Osteocyte (in vitro differentiated cells): ENCODE measurements around the gene RPTOR. TPM values are rescaled to one million over a fixed set of nuclear protein-coding genes. Genes with fewer than 3 reads are reported as not detected.

Source experiments
- DNase-seq: peaks from one replicate; pipeline ENCODE4 v3.0.0; 2021; ENCODE audit warnings: mixed read lengths; ENCODE audit not compliant: unreplicated experiment; ENCODE audit errors: extremely low spot score
- H3K27ac Mint-ChIP-seq: one replicate; pipeline ENCODE4 v1.8.0; 2021; ENCODE audit warnings: mild to moderate bottlenecking, mixed read lengths; ENCODE audit not compliant: unreplicated experiment
- H3K27me3 Mint-ChIP-seq: one replicate; pipeline ENCODE4 v1.8.0; 2021; ENCODE audit warnings: mixed read lengths; ENCODE audit not compliant: unreplicated experiment
- H3K36me3 Mint-ChIP-seq: one replicate; pipeline ENCODE4 v1.8.0; 2021; ENCODE audit warnings: mixed read lengths; ENCODE audit not compliant: unreplicated experiment
- H3K4me1 Mint-ChIP-seq: one replicate; pipeline ENCODE4 v1.8.0; 2021; ENCODE audit warnings: mixed read lengths; ENCODE audit not compliant: unreplicated experiment
- H3K4me3 Mint-ChIP-seq: one replicate; pipeline ENCODE4 v1.8.0; 2021; ENCODE audit warnings: mild to moderate bottlenecking, moderate library complexity, mixed read lengths; ENCODE audit not compliant: unreplicated experiment
- H3K9me3 Mint-ChIP-seq: one replicate; pipeline ENCODE4 v1.8.0; 2021; ENCODE audit warnings: mixed read lengths; ENCODE audit not compliant: unreplicated experiment
- CTCF ChIP-seq: fragments of 200-600 bp; sonication (generic); IDR thresholded peaks from 2 replicates; pipeline ENCODE4 v1.5.0; 2021; ENCODE audit warnings: antibody characterized with exemption, mild to moderate bottlenecking, moderate library complexity
- total RNA-seq: library from RNA; stranded (reverse); gene quantifications from 2 replicates; pipeline ENCODE4 v1.2.1, GENCODE V29; 2021

The RPTOR gene
- total RNA-seq, 1 donor from 2014 or later, result 36.0 TPM

GRCh38 chr17:80986046-80986445, 441.4 kb downstream of the RPTOR start:
- DNase-seq, result no peak
- H3K4me3 Mint-ChIP-seq, result no peak overlapping the region
- no peak overlapping the region for H3K27ac Mint-ChIP-seq
- no peaks in the 10 kb centered on the region for H3K36me3 Mint-ChIP-seq
- no peaks in the 10 kb centered on the region for H3K27me3 Mint-ChIP-seq
- peaks cover 24% of the 10 kb centered on the region for H3K4me1 Mint-ChIP-seq
- H3K9me3 Mint-ChIP-seq, result no peaks in the 10 kb centered on the region
- no peak for TF ChIP-seq CTCF

DNA sequence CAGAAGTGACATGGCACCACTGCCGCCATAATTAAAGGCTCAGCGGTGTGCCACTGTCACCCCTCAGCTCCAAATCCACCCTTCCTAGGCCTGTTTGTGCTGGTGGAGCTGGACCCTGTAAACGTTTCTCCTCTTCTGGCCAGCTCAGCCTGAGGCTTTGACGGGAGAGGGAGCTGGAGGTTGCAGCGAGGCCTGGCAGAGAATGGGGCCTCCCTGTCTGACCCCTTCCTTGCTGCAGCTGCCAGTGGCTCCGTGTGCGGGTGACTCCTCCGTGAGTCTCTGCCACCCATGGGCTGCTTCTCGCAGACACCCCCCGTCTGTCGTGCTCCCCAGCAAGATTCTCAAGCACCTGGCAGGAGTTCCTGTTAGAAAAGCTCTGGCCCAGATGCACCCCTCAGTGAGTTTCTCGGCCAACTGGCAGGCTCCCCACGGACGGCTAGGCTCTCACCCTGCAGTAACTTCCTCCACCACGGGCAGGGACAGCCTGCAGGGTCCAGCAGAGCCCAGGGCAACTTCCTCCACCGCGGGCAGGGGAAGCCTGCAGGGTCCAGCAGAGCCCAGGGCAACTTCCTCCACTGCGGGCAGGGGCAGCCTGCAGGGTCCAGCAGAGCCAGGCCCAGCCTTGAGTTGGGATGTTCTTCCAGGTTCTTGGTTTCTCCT, 442.3 kb downstream of the RPTOR start:
- no peak for TF ChIP-seq CTCF
- H3K27me3 Mint-ChIP-seq, result no peaks in the 10 kb centered on the region
- H3K36me3 Mint-ChIP-seq, result no peaks in the 10 kb centered on the region
- no peak overlapping the region for H3K4me3 Mint-ChIP-seq
- no peak overlapping the region for H3K27ac Mint-ChIP-seq
- H3K4me1 Mint-ChIP-seq, result peaks cover 24% of the 10 kb centered on the region
- no peaks in the 10 kb centered on the region for H3K9me3 Mint-ChIP-seq
- DNase-seq, result no peak

GRCh38 chr17:80987941-80988461, 443.4 kb downstream of the RPTOR start:
- no peak overlapping the region for H3K27ac Mint-ChIP-seq
- no peak for TF ChIP-seq CTCF

DNA sequence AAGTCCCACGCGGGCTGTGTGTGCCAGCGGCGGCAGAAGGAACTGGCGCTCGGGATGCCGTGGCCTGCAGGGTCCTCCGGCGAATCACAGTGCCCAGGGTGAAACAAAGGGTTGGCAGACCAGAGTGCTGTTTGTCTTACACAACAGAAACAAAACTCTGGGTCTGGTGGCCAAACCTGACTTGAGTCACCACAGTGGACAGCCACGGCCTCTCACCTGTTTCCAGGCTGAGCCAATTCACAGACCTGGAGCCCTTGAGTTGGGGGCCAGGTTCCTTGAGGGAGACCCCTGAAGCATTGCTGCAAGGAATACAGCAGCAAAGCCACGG, 444.9 kb downstream of the RPTOR start:
- no peaks in the 10 kb centered on the region for H3K27me3 Mint-ChIP-seq
- peaks cover 36% of the 10 kb centered on the region for H3K4me1 Mint-ChIP-seq
- TF ChIP-seq CTCF, result no peak
- no peak overlapping the region for H3K4me3 Mint-ChIP-seq
- no peak for DNase-seq
- no peaks in the 10 kb centered on the region for H3K36me3 Mint-ChIP-seq
- no peaks in the 10 kb centered on the region for H3K9me3 Mint-ChIP-seq
- no peak overlapping the region for H3K27ac Mint-ChIP-seq

More at GRCh38 chr17:80987941-80988461, 443.4 kb downstream of the RPTOR start:
- Mint-ChIP-seq H3K9me3 (no peaks in the 10 kb centered on the region), H3K36me3 (no peaks in the 10 kb centered on the region), H3K4me3 (no peak overlapping the region), H3K27me3 (no peaks in the 10 kb centered on the region), H3K4me1 (peaks cover 29% of the 10 kb centered on the region)
- peak; percentile 83 for DNase-seq

GRCh38 chr17:80990921-80991644, 446.4 kb downstream of the RPTOR start:
- Mint-ChIP-seq H3K27ac (peak overlapping the region; percentile 38), H3K27me3 (no peaks in the 10 kb centered on the region), H3K4me1 (peaks cover 33% of the 10 kb centered on the region), H3K9me3 (no peaks in the 10 kb centered on the region), H3K36me3 (peaks cover 6% of the 10 kb centered on the region), H3K4me3 (peak overlapping the region; percentile 70)
- DNase-seq, result no peak
- no peak for TF ChIP-seq CTCF
